H54 (cell line): ENCODE data around the gene MON1A.
"Not testable (repeated sequence)": the region's sequence is repeated elsewhere in the genome, so short reads cannot be mapped to it uniquely, and the experiment has no call there.

Experiments used
- DNase-seq: peaks from one replicate; pipeline ENCODE4 v3.0.0; 2011; ENCODE audit warnings: low spot score, mixed read lengths; ENCODE audit not compliant: insufficient read length
- FAIRE-seq: peaks from 3 replicates; lab custom pipeline; 2011; peaks lifted over from hg19 to GRCh38; lab: Jason Lieb, UNC
- POLR2A ChIP-seq: IDR thresholded peaks from 2 replicates; pipeline ENCODE4 v1.6.1; 2011; ENCODE audit warnings: low read depth, mild to moderate bottlenecking, low read length

The MON1A gene

GRCh38 chr3:49930922-49931321 is 1.3 kb upstream of the MON1A start:
- DNase-seq = no peak
- no peak for TF ChIP-seq POLR2A
- no peak for FAIRE-seq

GRCh38 chr3:49930168-49930690 is 618 bp upstream of the MON1A start:
- no peak for TF ChIP-seq POLR2A
- DNase-seq (no peak), FAIRE-seq (no peak)

DNA sequence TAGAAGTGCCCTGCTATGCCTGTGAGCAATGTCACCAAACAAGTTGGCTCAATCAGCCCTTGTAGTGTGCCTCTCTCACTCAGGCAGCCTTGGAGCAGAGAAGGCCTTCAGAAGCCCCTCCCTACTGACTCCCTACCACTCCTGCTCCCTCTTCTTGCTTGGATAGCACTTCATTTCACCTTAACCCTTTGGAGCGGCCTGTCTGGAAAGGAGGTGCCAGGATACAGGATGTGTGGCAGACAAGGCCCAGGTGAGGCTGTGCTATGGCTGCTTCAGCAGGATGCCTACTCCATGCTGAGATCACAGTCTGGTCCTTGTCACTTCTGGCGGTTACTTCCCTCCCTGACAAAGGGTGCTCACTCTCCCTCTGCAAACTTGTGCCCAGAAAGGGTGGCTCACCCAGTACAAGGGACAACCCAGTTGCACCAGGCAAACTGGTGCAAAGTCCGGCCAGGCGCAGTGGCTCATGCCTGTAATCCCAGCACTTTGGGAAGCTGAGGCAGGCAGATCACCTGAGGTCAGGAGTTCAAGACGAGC is 1.1 kb downstream of the MON1A start:
- TF ChIP-seq POLR2A = no peak
- DNase-seq (no peak), FAIRE-seq (no peak)

DNA sequence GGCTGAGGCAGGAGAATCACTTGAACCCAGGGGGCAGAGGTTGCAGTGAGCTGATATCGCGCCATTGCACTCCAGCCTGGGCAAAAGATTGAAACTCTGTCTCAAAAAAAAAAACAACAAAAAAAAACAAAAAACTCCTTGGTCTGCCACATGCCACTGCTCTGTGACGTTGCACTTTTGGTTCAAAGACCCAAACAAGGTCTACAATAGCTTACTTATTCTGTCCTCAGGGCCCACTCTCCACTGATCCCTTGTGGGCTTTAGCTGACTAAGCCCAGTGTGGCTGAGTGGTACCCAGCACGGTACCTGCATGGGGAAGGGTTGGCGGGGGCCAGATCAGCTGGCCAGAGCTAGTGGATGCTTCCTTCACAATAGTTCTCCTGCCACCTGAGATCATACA is 1.8 kb downstream of the MON1A start:
- DNase-seq (no peak), FAIRE-seq (no peak)
- TF ChIP-seq POLR2A = no peak

DNA sequence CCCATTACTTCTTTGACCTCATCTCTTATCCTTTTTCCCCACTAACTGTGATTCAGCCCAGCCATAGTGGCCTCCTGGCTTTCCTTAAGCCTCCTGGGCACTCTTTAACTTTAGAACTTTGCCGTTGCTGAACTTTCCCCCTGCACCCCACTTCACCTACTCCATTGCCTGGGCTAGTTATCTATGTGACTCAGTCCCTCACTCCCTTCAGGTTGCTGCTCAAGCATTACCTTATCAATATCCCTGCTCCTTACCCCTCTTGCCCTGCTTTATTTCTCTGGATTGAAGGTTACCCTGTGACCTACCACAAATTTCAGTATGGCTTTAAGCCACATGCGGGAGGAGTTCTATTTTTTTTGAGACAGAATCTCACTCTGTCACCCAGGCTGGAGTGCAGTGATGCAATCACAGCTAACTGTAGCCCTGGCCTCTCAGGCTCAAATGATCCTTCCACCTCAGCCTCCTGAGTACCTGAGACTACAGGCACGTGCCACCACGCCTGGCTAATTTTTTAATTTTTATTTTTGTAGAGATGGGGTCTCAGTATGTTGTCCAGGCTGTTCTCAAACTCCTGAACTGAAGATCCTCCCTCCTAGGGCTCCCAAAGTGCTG is 3.4 kb downstream of the MON1A start:
- DNase-seq = no peak
- no peak for TF ChIP-seq POLR2A
- no peak for FAIRE-seq

GRCh38 chr3:49925485-49925884 is 4.1 kb downstream of the MON1A start:
- FAIRE-seq (no peak), DNase-seq (no peak)
- no peak for TF ChIP-seq POLR2A

GRCh38 chr3:49924683-49925082 is 4.9 kb downstream of the MON1A start:
- no peak for TF ChIP-seq POLR2A
- peak; percentile 91 for FAIRE-seq
- DNase-seq = peak; percentile 67

DNA sequence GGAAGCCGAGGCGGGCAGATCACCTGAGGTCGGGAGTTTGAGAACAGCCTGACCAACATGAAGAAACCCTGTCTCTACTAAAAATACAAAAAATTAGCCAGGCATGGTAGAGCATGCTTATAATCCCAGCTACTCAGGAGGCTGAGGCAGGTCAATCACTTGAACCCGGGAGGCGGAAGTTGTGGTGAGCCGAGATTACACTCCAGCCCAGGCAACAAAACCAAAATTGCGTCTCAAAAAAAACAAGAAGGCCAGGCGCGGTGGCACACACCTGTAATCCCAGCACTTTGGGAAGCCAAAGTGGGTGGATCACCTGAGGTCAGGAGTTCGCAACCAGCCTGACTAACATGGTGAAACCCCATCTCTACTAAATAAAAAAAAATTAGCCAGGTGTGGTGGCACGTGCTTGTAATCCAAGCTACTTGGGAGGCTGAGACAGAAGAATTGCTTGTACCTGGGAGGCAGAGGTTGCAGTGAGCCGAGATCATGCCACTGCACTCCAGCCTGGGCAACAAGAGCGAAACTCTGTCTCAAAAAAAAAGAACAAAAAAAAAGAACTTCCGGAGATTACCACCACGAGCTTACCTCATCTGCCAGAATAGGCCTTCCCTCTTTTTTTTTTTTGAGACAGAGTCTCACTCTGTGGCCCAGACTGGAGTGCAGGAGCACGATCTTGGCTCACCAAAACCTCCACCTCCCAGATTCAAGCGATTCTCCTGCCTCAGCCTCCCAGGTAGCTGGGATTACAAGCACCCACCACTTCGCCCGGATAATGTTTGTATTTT is 11.6 kb downstream of the MON1A start:
- not testable (repeated sequence) for DNase-seq, FAIRE-seq

DNA sequence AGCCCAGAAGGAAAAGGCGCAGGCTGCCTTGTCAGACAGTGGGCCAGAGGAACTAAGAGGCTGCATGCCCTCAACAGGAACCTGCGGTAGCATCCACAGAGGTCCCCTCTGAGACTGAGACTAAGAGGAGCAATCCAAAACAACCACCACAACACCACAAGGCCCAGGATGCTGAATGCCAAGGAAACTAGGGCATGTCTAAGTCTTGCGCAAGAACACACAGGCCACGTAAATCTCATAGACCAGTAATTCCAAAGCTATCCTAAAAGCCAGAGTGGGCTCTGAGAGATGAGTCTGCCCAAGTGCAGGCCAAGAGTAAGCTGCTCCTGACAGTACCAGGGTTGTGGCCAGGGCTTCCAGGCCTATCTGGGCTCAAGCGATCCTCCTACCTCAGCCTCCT is 12.9 kb downstream of the MON1A start:
- TF ChIP-seq POLR2A = no peak
- FAIRE-seq (no peak), DNase-seq (no peak)

DNA sequence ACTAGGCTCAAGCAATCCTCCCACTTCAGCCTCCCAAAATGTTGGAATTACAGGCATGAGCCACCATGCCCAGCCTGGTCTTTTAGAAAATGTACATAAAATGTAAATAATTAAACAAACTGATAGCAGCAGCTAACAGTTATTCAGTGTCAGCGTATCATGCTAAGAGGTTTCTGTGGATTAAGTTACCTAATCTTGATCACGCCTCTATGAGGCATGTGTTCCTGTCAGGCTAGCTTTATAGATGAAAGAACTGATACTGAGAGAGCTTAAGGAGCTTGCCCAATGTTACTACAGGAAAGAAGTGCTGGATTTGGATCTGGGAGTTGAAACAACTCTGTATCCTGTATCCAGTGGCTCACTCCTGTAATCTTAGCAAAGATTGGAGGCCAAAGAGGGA is 14.7 kb downstream of the MON1A start:
- FAIRE-seq (no peak), DNase-seq (no peak)
- TF ChIP-seq POLR2A = no peak

DNA sequence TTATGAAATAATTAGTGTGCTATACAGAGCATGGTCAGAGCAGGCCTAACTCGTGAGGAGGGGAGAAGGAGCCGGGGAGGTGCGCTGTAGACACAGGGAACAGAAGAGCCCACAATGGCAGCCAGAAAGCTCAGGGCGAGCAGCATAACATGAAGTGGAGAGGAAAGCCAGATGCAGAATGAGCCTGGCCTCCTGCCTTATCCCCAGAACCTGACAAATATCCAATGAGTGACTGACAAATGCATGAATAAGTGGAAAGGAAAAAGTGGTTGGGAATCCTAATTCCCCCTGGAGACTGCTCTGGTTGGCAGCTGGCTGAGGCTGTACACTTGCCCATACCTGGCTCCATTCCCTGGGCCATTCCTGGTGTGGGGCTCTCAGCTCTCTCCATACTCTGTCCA is 16.7 kb downstream of the MON1A start:
- TF ChIP-seq POLR2A = no peak
- no peak for DNase-seq
- FAIRE-seq = no peak

GRCh38 chr3:49911611-49912010 is 18.0 kb downstream of the MON1A start:
- no peak for DNase-seq
- no peak for FAIRE-seq
- TF ChIP-seq POLR2A = no peak

DNA sequence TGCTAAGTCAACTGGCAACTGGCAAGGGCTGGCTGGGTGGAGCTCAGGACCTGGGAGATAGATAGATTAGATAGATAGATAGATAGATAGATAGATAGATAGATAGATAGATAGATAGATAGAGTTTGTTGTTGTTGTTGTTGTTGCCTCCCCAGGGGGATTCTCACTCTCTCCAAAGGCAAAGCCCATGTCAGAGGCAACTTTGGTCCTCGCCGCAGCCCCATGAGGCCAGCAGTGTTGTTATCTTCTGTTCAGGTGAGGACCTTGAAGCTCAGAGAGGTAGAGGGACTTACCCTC is 18.5 kb downstream of the MON1A start:
- no peak for TF ChIP-seq POLR2A
- DNase-seq = no peak
- FAIRE-seq = no peak

DNA sequence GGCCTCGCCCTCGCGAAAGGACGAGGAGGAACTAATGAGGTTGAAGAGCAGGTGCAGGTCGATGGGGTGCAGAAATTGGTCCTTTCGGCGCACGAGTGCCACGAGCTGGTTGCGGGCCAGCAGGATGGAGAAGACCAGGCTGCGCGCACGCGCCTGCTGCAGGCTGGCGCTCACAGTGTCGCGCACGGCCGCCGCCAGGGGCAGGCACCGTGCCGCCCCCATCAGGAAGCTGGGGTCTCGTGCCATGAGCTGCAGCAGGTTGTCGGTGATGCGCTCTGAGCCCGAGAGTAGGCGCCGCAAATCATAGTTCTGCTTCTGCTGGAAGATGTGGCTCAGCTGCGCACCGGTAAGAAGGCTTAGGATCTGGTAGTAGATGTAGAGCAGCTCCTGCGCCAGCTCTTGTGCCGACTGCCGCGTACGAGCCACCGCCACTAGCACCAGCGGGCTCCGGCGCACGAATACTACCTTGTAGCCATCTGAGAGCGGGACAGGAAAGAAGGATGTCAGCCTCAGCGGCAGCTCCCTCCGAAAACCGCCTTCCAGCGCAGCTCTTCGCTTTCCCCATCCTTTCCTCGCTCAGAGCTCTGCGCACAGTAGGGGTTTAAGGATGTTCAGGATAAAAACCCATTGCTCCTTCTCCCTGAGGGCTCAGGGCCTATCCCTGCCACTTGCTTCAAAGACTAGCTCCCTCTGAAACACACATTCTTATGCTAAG is 19.0 kb downstream of the MON1A start:
- FAIRE-seq = no peak

More for the DNA sequence above, 19.0 kb downstream of the MON1A start:
- no peak for TF ChIP-seq POLR2A
- DNase-seq = no peak
